Activated CD4-positive, alpha-beta T cell treated with anti-CD3 and anti-CD28 coated beads, Interleukin-2, amount 50 U/mL, for 1 hour (primary cell): ENCODE results near the gene GOT2.
"Not testable (repeated sequence)": the region's sequence is repeated elsewhere in the genome, so short reads cannot be mapped to it uniquely, and the experiment has no call there.

Experiments
- DNase-seq: peaks from one replicate; pipeline ENCODE4 v3.0.0-alpha.2; 2020

The GOT2 gene

GRCh38 chr16:58733671-58734458 is at the start of gene GOT2:
Gene GOT2, minus strand, starts transcription at chr16:58734316. Its CDS starts 88 bp downstream, at chr16:58734228.
- DNase-seq, result peak; percentile 74

GRCh38 chr16:58779291-58779690 is 45.2 kb upstream of the GOT2 start:
- DNase-seq, result not testable (repeated sequence)

- DNase-seq, result no peak
Measured at GRCh38 chr16:58773870-58774269, 39.8 kb upstream of the GOT2 start.

- DNase-seq, result no peak
Measured at GRCh38 chr16:58768145-58768544, 34.0 kb upstream of the GOT2 start.

- no peak for DNase-seq
Measured at GRCh38 chr16:58767581-58767980, 33.5 kb upstream of the GOT2 start.

GRCh38 chr16:58756650-58757332 is 22.7 kb upstream of the GOT2 start:
- no peak for DNase-seq

- peak; percentile 75 for DNase-seq
Measured at GRCh38 chr16:58755989-58756649, 22.0 kb upstream of the GOT2 start.

GRCh38 chr16:58753711-58754134 is 19.6 kb upstream of the GOT2 start:
- DNase-seq, result no peak

- DNase-seq, result no peak
Measured at GRCh38 chr16:58744497-58744896, 10.4 kb upstream of the GOT2 start.

GRCh38 chr16:58741976-58742375 is 7.9 kb upstream of the GOT2 start:
- no peak for DNase-seq

GRCh38 chr16:58741166-58741565 is 7.0 kb upstream of the GOT2 start:
- no peak for DNase-seq

- no peak for DNase-seq
Measured at GRCh38 chr16:58738672-58739296, 4.7 kb upstream of the GOT2 start.

- not testable (repeated sequence) for DNase-seq
Measured at GRCh38 chr16:58736341-58736740, 2.2 kb upstream of the GOT2 start.

GRCh38 chr16:58734459-58734787 is 307 bp upstream of the GOT2 start:
- DNase-seq, result no peak

- DNase-seq, result no peak
Measured at GRCh38 chr16:58733248-58733670, 857 bp downstream of the GOT2 start.

GRCh38 chr16:58732545-58733247 is 1.4 kb downstream of the GOT2 start:
- DNase-seq, result no peak

GRCh38 chr16:58730724-58731370 is 3.3 kb downstream of the GOT2 start:
- DNase-seq, result no peak

- no peak for DNase-seq
Measured at GRCh38 chr16:58727796-58728568, 6.1 kb downstream of the GOT2 start.

- DNase-seq, result no peak
Measured at GRCh38 chr16:58727028-58727781, 6.9 kb downstream of the GOT2 start.

GRCh38 chr16:58723109-58723508 is 11.0 kb downstream of the GOT2 start:
- DNase-seq, result no peak

GRCh38 chr16:58717994-58718393 is 16.1 kb downstream of the GOT2 start:
- DNase-seq, result no peak
